Cortex of kidney (tissue), 1 donor: ENCODE measurements around the gene MTHFR.
"Not testable (repeated sequence)": the region's sequence is repeated elsewhere in the genome, so short reads cannot be mapped to it uniquely, and the experiment has no call there.

ENCODE experiments used
- DNase-seq: peaks from one replicate; lab custom pipeline; 2025; lab: John Stamatoyannopoulos, UW

MTHFR gene

DNA sequence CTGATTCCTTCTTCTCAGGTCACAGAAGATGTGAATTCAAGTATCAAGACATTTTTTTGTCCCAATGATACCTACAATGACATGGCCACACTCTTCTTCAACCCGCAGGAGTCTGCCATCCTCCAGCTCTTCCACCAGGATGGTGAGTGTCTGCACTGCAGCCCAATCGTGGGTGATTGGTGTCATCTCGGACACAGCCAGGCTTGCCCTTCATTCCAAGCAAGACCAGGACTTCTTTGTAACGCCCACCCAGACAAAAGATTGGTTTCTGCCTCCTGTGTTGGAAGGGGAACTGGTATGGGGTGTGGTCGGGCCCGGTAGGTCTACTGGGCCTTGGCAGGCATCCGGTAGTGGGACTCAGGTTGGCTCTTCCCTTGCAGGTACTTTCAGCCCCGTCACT is 27.7 kb upstream of the MTHFR start:
- DNase-seq = no peak

DNA sequence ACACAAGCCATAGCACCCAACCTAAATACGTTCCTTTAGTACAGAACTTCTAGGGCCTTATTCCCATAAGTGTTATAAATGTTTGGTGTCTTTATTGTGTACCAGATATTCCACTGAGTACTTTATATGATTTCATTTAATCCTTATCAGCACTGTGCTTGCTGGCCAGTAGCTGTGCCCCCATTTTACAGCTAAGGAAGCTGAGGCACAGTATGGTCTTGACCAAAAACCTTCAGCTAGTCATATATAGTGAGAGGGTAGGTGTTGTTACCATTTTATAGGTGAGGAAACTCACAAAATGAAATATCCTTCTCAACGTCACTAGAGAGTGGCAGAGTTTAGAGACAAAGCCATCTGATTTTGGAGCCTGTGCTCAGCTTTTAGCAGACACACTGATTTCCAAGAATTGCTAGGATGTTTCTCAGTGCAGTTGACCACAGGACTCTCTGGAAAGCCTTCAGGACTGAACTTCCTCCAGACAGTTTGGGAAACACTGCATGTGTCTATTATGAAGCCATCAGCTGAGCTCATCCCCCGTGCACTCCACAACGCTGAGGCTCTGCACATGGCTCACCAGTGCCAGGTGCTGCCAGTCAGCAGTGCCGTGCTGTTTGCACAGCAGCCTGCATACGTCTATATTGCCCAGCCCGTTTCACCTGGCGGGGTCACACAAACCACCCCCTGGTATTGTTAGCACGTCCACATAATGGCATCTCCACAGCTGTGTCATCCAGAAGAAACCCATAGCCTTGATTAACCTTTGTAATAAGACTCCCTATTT is 26.4 kb upstream of the MTHFR start:
- no peak for DNase-seq

DNA sequence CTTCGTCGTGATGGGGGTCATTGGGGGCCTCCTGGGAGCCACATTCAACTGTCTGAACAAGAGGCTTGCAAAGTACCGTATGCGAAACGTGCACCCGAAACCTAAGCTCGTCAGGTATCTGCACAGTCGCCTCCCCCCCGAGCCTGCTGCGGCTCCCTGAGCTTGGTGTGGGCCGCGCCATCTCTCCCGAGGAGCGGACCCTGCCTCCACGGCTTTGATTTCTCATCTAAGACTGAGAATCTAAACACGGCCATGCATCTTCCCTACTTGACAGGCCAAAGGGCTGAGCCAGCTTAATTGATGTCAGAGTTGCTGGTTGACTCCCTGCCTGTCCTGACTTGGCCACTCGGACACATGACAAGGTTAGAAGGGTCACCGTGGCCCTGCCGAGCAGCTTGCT is 22.7 kb upstream of the MTHFR start:
- no peak for DNase-seq

DNA sequence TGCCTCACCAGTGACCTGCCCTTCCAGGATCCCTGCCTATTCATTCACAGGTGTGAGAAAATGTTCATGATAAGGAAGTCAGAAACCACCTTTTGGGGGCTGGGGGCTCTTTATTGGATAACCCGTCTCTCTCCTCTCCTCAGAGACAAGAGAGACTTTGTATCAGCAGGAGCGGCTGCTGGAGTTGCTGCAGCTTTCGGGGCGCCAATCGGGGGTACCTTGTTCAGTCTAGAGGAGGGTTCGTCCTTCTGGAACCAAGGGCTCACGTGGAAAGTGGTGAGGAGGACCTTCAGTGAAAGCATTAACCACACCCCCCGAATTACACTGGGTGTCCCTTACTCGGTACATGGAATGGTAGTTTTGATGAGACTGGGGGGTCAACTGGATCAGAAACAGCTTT is 21.2 kb upstream of the MTHFR start:
- DNase-seq = no peak

DNA sequence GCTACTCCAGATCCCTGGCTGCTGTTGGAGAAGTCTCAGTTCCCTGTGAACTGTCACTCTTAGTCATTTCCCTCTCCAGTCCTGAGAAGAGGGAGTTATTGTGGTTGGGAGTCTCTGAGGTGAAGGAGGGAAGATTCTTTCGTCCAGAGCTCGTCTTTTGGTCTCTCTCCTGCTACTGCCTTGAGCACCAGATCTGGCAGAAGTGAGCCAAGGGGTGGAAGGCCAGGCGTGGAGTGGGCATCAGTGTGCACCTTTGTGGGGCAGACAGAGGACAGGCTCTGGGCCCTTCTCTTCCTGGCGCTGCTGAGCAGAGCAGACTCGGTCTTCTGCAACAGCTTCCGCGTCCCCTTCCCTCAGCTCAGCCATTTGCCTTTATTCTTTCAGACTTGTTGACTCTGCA is 19.4 kb upstream of the MTHFR start:
- no peak for DNase-seq

DNA sequence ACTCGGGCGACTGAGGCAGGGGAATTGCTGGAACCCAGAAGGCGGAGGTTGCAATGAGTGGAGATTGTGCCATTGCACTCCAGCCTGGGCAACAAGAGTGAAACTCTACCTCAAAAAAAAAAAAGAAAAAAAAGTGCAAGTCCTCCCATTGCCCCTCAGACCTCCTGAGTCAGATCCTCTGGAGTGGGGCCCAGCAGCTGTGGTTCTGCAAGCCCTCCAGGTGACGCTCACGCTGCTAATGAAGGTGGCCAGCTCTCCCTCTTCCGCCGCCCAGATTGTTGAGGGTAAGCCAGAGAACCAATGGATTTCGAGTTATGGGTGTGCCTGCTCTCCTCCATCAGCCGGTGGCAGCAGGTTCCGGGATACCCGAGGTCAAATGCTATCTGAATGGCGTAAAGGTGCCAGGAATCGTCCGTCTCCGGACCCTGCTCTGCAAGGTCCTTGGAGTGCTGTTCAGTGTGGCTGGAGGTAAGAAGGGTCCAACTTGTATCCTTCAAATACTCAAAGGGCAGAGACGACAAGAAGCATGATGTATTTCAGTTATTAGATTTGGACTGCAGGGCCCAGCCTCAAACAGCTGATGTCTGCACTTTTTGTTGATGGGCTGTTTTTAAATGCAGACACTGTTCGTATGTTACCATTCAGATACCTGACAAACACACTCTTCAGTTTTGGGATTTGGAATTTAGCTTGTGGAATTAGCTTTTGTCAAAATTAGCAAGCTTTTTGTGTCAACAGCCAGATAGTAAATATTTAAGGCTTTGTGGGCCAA is 17.8 kb upstream of the MTHFR start:
- no peak for DNase-seq

DNA sequence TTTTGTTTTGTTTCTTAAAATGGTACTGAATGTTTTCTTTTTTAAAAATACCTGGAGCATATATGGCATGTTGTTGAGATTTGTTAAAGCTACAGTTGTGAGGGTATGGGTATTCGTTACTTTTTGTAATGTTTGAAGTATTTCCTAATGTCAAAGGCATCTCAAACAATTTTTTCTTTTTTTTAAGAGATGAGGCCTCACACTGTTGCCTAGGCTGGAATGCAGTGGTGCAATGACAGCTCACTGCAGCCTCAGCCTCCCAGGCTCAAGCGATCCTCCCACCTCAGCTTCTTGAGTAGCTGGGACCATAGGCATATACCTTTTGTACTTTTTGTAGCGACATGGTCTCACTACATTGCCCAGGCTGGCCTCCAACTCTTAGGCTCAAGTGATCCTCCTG is 16.3 kb upstream of the MTHFR start:
- DNase-seq = no peak

DNA sequence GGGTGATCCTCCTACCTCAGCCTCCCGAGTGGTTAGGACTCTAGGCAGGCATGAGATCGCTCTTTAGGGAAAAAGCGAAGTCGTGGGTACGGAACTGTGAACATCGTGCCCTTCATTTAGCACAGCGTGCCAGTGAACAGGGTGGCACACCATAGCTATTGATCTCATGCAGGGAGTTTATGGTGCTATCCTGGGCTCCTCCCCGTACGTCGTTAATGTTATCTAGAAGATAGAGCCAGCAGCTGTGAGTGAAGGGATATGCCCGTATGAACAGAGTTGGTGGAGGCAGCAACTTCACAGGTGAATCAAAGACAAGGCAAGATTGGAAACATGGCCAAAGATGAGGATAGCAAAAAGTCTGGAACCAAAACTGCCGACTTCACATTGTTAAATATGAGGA is 11.4 kb upstream of the MTHFR start:
- no peak for DNase-seq

DNA sequence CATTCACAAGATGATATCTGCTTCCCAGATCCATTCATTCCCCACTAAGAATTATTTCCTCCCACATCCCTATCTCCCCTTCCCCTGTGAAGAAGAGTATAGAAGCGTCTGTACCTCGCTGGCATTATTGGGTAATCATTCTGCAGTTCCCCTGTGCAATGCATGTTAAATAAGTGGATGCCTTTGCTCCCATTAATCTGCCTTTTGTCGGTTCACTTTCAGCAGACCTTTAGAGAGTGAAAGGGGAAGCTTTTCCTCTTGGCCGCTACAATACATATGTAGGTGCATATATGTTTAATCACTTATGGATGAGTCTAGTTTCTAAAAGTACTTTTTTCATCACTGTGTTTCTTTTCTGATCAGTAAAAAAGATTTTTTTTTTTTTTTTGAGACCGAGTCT is 7.3 kb upstream of the MTHFR start:
- no peak for DNase-seq

DNA sequence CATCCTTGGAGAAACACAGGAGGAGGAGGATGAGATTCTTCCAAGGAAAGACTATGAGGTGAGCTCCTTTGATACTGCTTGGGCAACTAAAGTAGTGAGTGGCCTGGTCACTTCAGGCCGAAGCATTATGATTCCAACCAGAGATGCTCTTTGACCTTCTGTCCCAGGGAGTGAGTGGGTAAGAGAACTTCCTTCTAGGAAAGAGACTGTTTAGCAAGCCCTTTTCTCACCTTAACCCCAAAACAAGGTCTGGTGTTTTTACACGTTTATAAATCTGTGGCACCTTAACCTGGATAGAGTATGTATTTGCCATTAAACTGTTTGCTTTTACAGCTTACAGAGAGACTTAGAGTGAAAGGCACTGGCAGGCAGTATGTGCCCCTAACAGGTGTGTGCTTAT is 1.4 kb upstream of the MTHFR start:
- no peak for DNase-seq

DNA sequence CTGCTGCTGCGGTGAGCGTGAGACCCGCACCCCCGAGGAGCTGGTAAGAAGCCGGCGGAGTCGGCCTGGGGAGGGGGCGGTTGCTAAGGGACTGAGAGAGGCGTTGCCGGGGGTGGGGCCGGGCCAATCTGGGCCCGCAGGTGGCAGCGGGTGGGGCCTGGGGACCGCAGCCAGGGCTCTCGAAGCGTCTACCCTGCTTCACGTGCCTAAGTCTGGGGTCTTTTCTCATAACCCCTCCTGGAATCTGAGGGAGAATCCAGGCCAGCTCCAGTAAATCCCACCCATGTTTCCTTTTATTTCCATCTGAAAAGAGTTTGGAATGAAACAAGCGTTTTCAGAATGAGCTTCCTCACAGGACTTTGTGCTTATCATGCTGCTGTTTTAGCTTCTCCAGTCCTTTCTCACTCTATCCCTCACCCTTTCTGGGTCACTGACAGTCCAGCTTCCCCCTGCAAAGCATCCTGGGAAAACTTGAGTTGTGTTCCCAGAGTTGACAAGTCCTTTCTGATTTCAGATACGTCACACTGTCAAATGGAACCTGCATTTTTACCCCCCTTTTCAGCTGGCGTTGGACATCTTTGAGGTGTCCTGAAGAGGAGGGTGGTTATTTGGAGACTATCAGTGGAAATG is 658 bp upstream of the MTHFR start:
- no peak for DNase-seq

DNA sequence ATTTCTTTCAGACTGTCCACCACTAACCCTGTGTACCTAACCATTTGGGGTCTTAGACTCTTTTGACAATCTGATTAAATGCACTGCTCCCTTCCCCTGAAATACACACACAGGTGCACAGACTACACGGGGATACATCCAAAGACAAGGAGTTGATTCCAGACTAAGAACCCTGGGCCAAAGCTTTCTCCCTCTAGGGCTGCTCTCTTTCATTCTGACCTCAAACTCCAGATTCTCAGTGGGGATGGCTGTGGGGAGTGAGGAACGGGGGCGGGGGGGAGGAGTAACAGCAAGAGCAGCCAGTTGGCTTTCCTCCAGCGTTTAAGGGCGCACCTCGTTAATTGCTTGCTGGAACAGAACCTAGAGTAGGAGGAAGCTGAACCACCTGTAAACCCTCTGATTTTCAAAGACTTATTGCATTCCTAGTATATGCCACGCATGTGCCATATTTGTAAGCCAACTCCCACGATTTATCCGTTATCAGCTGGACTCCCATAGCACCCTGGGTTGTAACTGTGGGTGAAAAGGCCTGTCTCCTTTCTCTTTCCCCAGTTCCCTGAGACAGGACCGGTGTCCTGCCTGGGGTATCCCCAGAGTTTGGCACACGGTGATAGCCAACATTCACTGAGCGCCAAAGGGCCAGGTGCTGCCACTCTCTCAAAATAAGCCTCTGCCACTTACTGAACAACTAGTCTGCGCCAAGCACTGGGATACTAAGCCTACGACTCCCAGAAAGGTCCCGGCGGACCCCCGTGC is 920 bp downstream of the MTHFR start:
- DNase-seq = no peak

DNA sequence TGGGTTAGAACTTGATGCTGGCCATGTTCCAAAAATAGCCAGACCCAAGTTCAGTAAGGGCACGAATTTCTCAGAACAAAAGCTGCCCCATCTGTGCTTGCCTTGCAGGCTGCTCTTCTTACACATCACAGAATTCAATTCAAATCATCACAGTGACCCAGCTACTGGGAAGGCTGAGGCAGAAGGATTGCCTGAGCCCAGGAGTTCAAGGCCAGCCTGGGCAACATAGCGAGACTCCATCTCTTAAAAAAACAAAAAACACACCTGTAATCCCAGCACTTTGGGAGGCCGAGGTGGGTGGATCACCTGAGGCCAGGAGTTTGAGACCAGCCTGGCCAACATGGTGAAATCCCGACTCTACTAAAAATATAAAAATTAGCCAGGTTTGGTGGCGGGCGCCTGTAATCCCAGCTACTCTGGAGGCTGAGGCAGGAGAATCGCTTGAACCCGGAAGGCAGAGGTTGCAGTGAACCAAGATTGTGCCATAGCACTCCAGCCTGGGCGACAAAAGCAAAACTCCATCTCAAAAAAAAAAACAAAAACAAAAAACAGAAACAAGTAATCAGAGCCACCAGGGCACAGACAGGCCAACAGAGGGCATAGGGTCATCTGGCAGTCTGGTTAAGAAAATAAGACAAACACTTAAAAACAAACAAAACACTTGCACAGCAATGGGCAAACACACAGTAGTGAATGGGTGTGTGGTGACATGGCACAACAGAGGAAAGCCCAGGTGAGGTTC is 1.7 kb downstream of the MTHFR start:
- DNase-seq = not testable (repeated sequence)

DNA sequence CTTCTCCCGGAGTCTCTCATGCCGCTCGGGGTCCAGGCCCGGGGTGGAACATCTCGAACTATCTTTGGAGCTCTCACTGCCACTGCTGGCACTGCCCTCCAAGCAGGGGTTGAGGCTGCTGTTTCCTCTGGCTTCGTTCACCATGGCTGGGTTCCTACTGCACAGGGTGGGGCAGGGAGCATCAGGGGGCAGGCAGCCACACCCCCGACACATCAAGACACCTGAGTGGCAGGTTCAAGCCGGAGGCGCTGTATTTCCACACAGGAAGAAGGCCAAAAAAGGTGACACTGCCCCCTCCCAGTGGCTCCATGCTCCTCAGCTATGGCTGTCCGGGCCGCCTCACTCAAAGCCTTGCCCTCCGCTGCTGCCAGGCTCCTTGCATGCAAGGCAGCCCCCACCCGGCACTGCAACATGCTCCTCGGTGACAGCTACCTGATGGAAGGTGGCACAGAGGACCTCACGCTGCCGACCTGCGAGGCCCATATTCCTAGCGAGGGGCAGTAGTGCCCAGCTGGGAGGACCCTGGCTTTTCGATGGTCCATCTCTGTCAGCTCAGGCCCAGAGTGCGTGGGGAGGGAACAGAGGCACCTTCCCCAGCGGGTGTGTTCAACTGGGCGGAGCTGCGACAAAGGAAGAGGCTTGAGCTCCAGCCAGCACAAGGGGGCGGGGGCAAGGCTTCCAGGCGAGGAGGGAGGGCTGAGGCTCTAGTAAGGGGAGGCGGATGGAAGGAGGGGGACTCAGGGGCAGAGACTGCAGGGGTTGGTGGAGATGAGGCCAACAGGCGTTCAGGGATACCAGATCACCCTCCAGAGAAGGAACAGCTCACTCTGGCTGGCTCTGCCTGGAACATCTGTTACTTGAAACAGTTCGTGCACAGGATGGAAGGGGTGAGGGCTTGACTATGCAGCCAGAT is 2.5 kb downstream of the MTHFR start:
- DNase-seq = no peak

DNA sequence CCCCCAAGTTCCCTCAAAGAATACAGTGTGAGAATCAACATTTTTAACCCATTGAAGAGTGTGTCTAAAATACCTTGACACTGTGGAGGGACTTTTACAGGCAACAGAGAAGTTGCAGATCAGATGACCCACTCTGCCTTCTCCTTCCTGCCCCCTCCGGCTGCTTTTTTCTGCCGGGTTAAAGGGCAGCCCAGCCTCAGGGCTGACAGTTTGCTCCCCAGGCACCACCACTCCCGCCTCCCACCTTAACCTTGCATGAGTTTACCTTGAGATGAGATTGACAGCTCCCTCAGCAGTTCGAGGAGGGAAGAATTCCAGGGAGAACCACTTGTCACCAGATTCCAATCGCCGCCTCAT is 3.2 kb downstream of the MTHFR start:
- no peak for DNase-seq

DNA sequence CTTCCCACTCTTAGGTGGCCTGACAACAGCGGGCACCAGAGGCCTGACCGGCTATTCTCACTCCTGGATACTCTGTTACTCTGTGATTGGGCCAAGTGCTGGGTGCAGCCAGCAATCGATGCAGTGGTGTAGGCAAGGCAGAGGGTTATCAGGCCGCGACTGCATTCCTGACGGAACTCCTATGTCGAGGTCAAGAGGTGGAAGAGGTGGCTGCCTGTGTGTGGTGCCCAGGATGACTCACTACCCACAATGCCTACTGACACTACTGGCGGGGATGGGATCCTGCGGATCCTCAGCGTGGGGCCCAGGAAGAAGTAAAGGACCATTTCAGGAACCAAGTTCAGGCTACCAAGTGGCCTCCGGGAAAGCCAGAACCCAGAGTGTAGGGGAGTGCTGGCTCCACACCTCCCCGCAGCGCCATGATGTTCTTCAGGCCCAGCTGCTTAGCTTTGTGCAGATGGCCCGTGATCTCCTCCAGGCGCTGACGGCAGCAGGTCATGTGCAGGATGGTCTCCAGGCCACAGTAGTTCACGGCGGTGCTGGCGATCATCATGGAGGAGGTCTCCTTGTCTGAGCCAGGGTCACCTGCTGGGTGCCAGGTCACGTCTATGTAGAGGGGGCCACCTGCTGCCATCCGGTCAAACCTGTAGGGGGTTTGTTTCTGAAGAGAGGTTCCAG is 4.9 kb downstream of the MTHFR start:
- DNase-seq = no peak

DNA sequence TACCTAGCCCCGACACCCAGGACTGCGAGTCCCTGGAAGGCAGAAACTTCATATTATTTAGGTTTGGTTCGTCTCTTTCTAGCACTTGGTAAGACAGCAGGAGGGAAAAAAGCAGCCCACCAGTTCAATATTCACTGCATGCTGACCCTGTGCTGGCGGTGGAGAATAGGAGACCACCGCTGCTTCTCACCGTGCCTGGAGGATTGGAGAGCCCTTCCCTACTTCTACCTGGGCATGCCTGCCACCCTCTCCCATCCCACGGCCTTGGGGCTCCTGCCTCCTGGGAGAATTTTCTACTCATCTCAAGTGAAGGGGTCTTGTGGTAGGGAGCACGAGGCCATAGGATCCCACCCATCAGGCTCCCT is 5.4 kb downstream of the MTHFR start:
- DNase-seq = no peak

DNA sequence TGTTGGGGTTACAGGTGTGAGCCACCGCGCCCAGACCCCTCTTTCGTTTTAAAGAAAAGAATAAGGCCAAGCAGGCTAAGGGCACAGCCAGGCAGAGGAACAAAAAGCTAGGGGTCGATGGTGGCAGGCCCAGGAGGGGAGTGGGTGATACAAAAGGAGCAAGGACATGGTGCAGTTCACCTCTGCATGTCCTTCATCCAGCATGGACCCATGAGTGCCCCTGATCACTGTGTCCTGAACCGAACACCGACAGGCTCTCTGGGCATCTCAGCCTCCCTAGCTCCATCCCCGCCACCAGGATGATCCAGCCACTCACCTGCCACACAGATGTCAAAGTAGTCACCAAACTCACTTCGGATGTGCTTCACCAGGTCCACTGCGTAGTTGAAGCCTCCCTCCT is 5.9 kb downstream of the MTHFR start:
- no peak for DNase-seq

DNA sequence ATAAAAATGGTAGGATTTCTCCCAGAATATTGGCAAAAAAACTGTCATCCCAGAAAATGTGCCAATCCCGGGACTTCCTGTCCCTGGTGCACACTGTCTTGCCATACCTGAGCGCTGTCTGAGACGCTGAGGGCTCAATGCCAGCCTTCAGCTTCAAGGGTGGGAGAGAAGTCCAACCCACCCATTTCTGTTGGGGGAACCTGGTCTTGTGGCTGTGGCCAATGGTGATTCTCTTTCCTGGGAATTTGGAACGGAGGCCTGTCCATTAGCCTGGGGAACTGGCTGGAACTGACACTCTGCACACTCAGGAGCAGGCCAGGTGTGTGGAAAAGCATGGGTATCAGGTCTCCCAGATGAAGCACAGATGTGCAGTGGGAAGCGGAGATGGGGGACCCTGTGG is 6.7 kb downstream of the MTHFR start:
- no peak for DNase-seq

DNA sequence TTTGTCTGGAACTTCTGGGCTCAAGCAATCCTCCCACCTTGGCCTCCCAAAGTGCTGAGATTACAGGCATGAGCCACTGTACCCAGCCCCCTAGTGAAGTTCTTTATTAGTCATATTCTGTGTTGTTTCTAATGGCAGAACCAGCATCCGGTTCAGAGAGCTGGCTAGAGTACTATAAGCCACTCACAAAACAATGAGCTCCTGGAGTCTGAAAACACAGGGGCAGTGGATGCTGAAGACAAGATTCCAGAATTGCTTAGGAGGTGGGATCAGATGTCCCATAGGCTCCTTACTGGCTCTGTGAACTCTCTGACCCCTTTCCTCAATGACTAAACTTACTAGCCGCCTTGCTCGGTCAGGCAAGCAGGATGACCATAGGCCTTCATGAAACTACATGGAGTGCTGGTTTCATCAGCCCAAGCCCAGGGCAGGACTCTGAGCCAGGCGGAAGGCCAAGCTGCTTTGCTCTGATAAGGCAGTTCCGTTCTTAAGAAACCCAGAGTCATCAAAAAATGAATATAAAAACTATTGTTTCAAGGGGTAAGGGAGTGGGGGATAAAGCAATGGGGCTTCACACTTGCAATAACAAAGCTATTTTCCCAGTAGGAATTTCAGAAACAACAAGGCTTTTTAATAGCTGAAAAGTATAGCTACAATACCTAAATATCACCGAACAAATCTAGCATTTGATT is 8.1 kb downstream of the MTHFR start:
- no peak for DNase-seq
